Measurements from ENCODE around the gene CDKL1. TPM values are rescaled to one million over a fixed set of nuclear protein-coding genes. Genes with fewer than 3 reads are reported as not detected.

The CDKL1 gene
- total RNA-seq, 1 experiment from 2014 or later = 11.3 TPM

- Histone ChIP-seq H3K4me1 (ENCODE audit: insufficient read depth, low read length, poor library complexity, severe bottlenecking) (no peaks in the 10 kb centered on the region), H3K36me3 (ENCODE audit: insufficient read depth, low read length, poor library complexity, severe bottlenecking) (peaks cover 8% of the 10 kb centered on the region), H3K27ac (ENCODE audit: low read depth, low read length, poor library complexity, severe bottlenecking) (no peak overlapping the region), H3K9me3 (ENCODE audit: low read depth, low read length, poor library complexity, severe bottlenecking) (peaks cover 4% of the 10 kb centered on the region), H3K4me3 (ENCODE audit: low read depth, low read length, poor library complexity, severe bottlenecking) (no peak overlapping the region), H3K27me3 (replicated peaks; ENCODE audit: insufficient read depth, low read depth, low read length, poor library complexity) (no peaks in the 10 kb centered on the region)
- no peak for TF ChIP-seq CTCF (conservative IDR thresholded peaks at IDR 0.05; ENCODE audit: low read depth, low read length)
- TF ChIP-seq EZH2 (IDR thresholded peaks at IDR 0.05; ENCODE audit: borderline replicate concordance, low read depth, low read length, poor library complexity, severe bottlenecking) = no peak
- ChIA-PET CTCF (no interaction called here), POLR2A (ENCODE audit: low non-redundant PET) (no interaction called here)
- no peak for DNase-seq (ENCODE audit: low spot score)
- intact Hi-C loops (cut with micrococcal nuclease; ENCODE audit: unreplicated experiment) = no loop called here
- BruUV-seq (replicated peaks) = no TSS peak
Measured at GRCh38 chr14:50290306-50290705, 106.4 kb downstream of the CDKL1 start.

- Histone ChIP-seq H3K9me3 (ENCODE audit: low read depth, low read length, poor library complexity, severe bottlenecking) (peaks cover 4% of the 10 kb centered on the region), H3K36me3 (ENCODE audit: insufficient read depth, low read length, poor library complexity, severe bottlenecking) (peaks cover 8% of the 10 kb centered on the region), H3K27ac (ENCODE audit: low read depth, low read length, poor library complexity, severe bottlenecking) (no peak overlapping the region), H3K4me3 (ENCODE audit: low read depth, low read length, poor library complexity, severe bottlenecking) (no peak overlapping the region), H3K27me3 (replicated peaks; ENCODE audit: insufficient read depth, low read depth, low read length, poor library complexity) (no peaks in the 10 kb centered on the region), H3K4me1 (ENCODE audit: insufficient read depth, low read length, poor library complexity, severe bottlenecking) (no peaks in the 10 kb centered on the region)
- TF ChIP-seq EZH2 (IDR thresholded peaks at IDR 0.05; ENCODE audit: borderline replicate concordance, low read depth, low read length, poor library complexity, severe bottlenecking) (no peak), CTCF (conservative IDR thresholded peaks at IDR 0.05; ENCODE audit: low read depth, low read length) (no peak)
- no peak for DNase-seq (ENCODE audit: low spot score)
- CTCF ChIA-PET = no interaction called here
- POLR2A ChIA-PET (ENCODE audit: low non-redundant PET) = no interaction called here
- intact Hi-C loops (cut with micrococcal nuclease; ENCODE audit: unreplicated experiment) = no loop called here
- no TSS peak for BruUV-seq (replicated peaks)
Measured at GRCh38 chr14:50288146-50288545, 108.5 kb downstream of the CDKL1 start.

DNA sequence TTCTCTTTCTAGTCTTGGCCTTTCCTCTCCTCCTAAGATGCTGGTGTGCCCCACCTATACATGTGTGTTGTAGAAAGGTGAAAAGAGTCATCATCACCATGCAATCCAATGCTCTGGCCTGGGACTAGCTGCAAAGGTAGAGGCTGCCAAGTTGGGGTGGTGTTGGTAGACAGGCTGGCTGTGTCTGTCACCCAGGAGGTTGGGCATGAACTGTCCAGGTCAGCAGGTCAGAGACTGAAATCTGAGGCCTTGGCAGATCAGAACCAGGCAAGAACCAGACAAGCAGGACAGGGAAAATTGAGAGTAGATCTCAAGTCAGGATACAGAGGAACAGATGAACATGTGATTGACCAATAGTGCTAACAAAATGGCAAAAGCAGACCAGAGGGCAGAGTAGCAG lies 110.8 kb downstream of the CDKL1 start:
- no peaks in the 10 kb centered on the region for H3K9me3 ChIP-seq (ENCODE audit: low read depth, low read length, poor library complexity, severe bottlenecking)
- POLR2A ChIA-PET (ENCODE audit: low non-redundant PET) = interaction anchor here (0.6 kb wide), 1 partner anchor 19 kb away, joined by 3 read pairs; no protein-coding TSS in a partner anchor
- H3K27ac ChIP-seq (ENCODE audit: low read depth, low read length, poor library complexity, severe bottlenecking) = no peak overlapping the region
- H3K36me3 ChIP-seq (ENCODE audit: insufficient read depth, low read length, poor library complexity, severe bottlenecking) = peaks cover 5% of the 10 kb centered on the region
- DNase-seq (ENCODE audit: low spot score) = no peak
- no peaks in the 10 kb centered on the region for H3K27me3 ChIP-seq (replicated peaks; ENCODE audit: insufficient read depth, low read depth, low read length, poor library complexity)
- no TSS peak for BruUV-seq (replicated peaks)
- CTCF ChIA-PET = no interaction called here
- no peak overlapping the region for H3K4me3 ChIP-seq (ENCODE audit: low read depth, low read length, poor library complexity, severe bottlenecking)
- TF ChIP-seq CTCF (conservative IDR thresholded peaks at IDR 0.05; ENCODE audit: low read depth, low read length) = no peak
- TF ChIP-seq EZH2 (IDR thresholded peaks at IDR 0.05; ENCODE audit: borderline replicate concordance, low read depth, low read length, poor library complexity, severe bottlenecking) = no peak
- H3K4me1 ChIP-seq (ENCODE audit: insufficient read depth, low read length, poor library complexity, severe bottlenecking) = no peaks in the 10 kb centered on the region
- intact Hi-C loops (cut with micrococcal nuclease; ENCODE audit: unreplicated experiment) = no loop called here

Small RNA genes within 50 kb of the gene (microRNA-seq; reads per million reads assigned to microRNA genes)
- 6.2 reads per million, percentile 20 among the genes with 10 or more reads in this experiment for gene MIR4504

Other genes with a start within 250 kb of the CDKL1 start
- gene SOS2, start 165.3 kb downstream of the CDKL1 start, total RNA-seq (2021) = 20.3 and 22.9 TPM in 2 replicates
- gene L2HGDH, start 84.7 kb downstream of the CDKL1 start, total RNA-seq (2021) = 17.4 and 22.9 TPM in 2 replicates
- 18.4 and 20.4 TPM in 2 replicates for gene DMAC2L, start 84.6 kb downstream of the CDKL1 start, total RNA-seq (2021)
- 57.9 and 58.9 TPM in 2 replicates for gene MAP4K5, start 135.7 kb upstream of the CDKL1 start, total RNA-seq (2021)
- 9.8 and 11.4 TPM in 2 replicates for gene ATL1, start 163.3 kb upstream of the CDKL1 start, total RNA-seq (2021)